ENCODE measurements around the gene OR2H2.

- TF ChIP-seq ZBTB49 (CRISPR knock-in tag; IDR thresholded peaks at IDR 0.05; ENCODE audit: borderline replicate concordance) (no peak), CTCF (CRISPR knock-in tag; IDR thresholded peaks at IDR 0.05) (no peak), ZSCAN5A (CRISPR knock-in tag; IDR thresholded peaks at IDR 0.05; ENCODE audit: borderline replicate concordance) (no peak), AFF4 (CRISPR knock-in tag; IDR thresholded peaks at IDR 0.05) (no peak), MED13 (CRISPR knock-in tag; IDR thresholded peaks at IDR 0.05) (no peak), ZC3H4 (CRISPR knock-in tag; IDR thresholded peaks at IDR 0.05; ENCODE audit: borderline replicate concordance) (no peak), EZH2 (conservative IDR thresholded peaks at IDR 0.05; ENCODE audit: low read depth, low read length) (no peak), ZNF317 (CRISPR knock-in tag; IDR thresholded peaks at IDR 0.05) (no peak), ZNF335 (CRISPR knock-in tag; IDR thresholded peaks at IDR 0.05) (no peak), ZNF75D (CRISPR knock-in tag; IDR thresholded peaks at IDR 0.05; ENCODE audit: borderline replicate concordance) (no peak)
Measured at GRCh38 chr6:29591677-29592076, 6.8 kb downstream of the OR2H2 start.

Data from HepG2 (cell line).